Stimulated activated CD4-positive, alpha-beta T cell treated with anti-CD3 and anti-CD28 coated beads, Interleukin-12 subunit alpha, Interleukin-12 subunit beta, amount 100 ng/mL, for 4 hours (primary cell): ENCODE measurements around the gene GLRA2.

ENCODE experiments used
- DNase-seq: peaks from one replicate; pipeline ENCODE4 v3.0.0-alpha.2; 2020

Gene GLRA2

DNA sequence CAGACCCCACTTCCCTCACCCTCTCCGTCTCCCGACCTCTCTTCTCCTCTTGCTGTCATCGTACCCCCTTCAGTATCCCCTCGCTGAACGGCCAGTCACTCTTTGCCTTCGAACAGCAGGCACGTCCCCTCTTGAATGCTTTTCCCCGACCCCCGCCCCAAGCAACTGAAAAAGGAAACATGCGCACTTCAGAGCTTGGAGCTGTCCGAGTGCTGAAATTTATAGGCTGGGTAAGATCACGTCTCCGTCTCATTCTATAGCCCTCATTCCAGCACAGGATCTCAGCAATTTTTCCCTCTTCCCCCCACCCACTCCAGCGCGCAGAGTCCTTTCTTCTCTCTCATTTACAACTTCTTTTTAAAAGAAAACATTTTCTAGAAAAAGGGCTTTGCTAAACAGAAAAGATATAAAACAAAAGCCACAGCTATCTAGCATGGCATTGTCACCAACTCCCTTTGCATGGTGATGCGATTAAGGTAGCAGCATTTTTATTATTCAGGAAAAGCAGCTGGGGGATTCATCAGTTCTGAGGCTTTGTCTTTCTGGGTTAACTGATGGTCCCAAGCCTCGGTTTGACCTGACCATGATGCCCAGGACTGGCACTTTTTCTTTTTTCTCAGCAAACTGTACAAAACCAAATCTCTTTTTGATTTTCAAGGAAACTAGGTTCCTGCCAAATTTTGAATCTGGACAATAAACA is at the start of gene GLRA2:
Gene GLRA2 (plus strand): TSS at position 247 of the 700 bp plus-strand sequence. CDS start 522 bp downstream, outside the sequence.
- DNase-seq = no peak

DNA sequence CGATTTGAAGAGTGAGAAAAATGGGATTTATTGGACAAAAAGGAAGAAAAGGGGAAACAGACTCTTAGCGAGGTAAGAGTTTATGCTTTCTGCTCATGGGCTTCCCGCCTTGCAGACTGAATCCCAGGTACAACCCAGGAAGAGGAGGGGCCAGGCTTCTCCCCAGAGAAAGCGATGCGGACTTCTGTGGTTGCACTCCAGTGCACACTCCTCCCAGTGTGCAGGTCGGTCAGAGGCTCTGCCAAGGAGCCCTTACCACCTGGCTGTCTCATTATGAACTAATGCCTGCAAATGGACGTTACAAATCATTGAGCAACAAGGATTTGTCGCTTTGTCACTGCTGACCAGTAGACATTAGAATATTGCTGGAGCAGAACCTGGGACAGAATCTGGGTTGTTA is 39.9 kb upstream of the GLRA2 start:
- DNase-seq = no peak

DNA sequence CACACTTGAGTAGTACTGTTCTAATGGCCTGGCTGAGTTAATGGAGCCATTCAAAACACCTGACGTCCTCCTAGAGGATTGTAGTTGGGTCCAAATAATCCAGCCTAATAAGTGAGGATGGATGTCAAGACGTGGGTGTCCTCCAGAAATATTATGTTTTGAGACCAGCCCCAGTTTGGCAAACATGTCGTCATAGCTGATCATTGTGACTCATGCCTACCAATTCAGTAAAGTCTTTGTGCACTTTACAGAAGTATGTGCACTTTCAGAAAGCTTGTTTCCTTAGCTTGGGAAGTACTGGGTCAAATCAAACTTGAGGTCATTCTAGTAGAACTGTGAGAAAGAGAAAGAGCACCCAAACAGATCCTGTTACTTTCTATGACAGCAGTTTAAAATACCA is 37.6 kb upstream of the GLRA2 start:
- DNase-seq = no peak

DNA sequence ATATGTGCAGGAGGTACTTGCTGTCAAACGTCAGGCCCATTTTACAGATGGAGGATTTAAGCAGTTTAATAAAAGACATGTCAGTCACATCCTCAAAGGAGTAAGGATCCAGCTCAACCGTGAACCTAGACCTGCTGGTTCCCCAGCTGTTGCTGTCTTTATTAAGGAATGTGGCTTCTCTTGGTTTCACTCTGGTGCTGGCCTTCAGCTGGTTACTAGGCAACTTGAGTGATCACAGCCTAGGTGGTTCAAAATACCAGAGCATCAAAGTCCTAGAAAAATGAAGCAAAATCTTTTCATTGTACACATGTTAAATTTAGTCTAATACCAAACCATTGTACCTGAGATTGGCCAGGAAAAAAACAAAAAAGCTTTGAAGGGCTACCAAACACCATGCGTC is 32.7 kb upstream of the GLRA2 start:
- no peak for DNase-seq

DNA sequence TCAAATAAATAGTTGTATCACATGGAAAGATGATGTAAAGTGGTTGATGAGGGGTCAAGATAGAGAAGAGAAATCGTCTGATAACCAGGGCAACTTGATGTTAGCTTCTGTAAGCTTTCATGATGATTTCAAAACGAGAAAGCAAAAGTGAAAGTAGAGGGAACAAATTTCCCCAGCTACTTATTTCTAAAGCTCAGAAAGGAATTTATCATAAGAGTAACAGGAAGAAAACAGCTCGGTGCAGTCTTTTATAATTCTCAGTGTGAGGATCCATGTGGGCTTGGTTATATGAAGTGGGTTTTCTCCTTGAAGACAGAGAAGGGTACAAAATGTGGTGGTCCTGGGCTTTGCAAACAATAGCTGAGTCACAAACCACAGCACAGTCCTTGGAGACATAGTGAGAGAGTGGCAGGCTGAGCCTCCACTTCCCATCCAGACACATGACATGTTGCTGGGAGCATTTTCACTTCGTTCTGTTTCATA is 32.1 kb upstream of the GLRA2 start:
- peak; percentile 0 for DNase-seq

DNA sequence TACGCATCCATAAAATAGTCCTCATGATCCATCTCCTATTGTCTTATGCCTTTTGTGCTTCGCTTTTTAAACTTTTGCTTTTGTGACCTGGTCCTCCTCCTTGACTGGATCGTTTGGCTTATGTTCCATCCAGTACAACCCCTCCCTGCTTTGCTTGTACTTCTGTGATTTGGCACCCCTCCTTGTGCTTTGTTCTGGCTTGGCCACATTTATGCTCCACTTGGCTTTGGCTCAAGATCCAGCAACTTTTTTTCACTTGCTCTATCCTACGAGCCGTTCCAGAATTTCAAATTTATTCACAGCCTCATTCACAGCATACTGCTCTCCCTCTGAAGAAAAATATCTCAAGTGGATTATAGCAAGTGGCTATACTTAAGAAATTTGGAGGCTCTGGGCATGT is 28.0 kb upstream of the GLRA2 start:
- DNase-seq = no peak

DNA sequence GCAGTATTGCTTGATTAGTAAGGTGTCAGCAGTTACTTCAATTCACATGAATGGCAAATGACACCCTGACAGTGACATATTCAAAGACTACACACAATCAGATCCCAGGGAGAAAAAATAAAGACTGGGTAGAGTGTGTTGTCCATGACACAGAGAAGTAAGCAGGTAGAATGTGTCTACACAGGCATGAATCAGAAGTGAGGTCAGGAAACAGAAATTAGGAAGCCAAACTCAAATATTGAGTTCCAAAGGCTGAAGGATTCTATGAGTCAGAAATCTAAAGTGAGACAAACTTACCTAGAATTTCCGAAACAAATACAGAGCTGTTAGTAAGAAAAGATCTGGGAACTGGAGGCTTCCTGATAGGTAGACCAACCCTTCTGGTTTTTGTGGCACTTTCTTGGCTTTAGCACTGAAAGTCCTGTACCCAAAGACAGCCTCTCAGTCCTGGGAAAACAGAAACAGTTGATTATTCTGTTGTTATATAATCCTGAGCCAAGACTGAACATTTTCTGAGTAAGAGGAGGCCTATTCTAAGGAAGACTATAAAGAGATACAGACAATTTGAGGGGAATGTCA is 24.3 kb upstream of the GLRA2 start:
- no peak for DNase-seq

DNA sequence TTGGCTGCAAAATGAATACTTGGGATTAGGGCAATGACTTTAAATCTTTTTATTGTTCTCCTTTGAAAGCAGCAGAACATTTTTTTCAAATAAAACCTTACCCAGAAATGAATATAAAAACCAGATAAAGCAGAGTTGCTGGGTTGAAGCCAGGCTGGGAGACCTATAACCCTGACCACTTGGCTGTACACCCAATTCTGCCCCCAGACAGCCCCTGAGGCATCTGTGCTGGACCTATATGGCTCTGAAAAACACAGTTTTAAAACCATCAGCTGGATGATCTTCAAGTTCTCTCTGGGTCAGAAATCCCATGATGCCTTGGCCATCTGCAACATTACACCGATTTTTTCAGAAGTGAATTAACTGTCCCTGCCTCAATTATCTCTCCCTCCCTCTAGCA is 23.7 kb upstream of the GLRA2 start:
- no peak for DNase-seq

DNA sequence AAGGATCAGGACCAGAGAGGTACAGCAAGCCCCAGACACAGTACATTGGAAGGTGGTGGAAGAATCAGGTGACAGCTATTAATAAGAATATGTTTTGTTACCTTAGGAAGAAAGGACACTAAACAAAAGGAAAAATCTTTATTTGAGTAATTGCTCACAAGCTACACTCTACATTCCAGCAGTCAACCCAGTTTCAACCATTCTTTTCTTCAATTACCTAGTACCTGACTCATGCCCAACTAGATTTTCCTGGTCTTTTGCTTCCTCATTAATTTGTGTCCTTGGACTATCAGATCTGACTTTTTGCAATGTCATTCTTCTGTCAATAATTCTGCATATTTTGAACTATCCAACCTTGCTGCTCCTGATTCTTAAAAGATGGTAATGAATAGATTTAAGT is 22.5 kb upstream of the GLRA2 start:
- no peak for DNase-seq

DNA sequence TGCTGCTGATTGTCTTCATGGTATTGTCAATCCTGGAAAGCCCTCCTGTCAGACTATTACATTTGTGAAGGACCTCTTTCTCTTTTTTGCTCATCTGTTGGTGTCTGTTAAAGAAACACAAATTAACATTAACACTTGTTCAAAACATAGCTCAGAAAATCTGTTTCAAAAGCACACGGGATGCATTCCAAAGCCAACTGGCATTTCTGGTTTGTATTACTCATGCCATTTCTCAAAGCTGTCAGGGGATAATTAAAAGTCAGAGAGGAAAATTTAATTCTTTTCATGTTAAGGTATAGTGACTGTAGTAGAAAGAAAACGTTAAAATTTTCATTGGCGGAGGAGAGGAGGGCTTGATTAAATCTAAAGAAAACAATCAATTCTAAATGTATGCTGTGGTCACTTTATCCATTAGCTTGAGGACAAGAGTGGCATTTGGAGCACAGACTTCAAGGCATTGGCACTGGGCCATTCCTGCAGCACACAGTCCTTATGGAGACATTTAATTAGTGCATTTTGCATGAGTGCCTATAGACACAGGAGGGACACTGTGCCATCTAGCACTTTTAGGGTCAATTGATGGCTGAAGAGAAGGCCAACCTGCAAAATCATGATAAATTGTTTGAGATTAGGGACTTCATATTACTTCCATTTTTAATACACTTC is 21.2 kb upstream of the GLRA2 start:
- no peak for DNase-seq

DNA sequence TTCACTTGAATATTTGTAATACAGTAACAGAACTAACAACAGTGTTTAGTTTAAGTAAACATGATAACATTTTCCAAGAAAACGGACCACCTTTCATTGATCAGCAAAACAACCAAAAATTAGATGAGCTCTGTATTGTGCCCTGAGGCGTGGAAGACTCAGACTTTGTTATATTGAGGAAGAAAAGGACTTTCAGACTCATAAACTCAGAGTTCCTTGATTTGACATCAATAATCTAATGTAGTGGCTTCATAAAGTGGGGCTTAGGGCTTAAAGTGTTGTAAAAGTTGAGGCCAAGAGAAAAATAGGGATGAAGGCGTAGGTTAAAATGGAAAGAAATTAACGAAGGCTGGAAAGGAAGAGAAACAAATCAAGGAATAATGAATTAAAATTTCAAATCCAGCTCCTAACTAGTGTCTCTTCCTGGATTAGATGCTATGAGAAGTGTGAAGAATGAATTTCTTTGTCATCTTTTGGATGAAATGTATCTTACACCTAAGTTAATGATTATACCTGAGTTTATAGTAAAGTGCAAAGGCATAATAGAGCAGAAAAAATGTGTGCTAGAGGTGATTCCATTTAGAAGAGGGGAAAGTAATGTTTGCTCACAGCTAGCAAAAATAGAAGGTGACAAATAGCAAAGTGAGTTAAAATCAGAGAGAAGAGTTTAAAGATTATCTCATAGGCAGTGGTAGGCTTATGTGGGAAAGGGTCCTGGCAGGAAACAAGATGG is 19.8 kb upstream of the GLRA2 start:
- DNase-seq = no peak

DNA sequence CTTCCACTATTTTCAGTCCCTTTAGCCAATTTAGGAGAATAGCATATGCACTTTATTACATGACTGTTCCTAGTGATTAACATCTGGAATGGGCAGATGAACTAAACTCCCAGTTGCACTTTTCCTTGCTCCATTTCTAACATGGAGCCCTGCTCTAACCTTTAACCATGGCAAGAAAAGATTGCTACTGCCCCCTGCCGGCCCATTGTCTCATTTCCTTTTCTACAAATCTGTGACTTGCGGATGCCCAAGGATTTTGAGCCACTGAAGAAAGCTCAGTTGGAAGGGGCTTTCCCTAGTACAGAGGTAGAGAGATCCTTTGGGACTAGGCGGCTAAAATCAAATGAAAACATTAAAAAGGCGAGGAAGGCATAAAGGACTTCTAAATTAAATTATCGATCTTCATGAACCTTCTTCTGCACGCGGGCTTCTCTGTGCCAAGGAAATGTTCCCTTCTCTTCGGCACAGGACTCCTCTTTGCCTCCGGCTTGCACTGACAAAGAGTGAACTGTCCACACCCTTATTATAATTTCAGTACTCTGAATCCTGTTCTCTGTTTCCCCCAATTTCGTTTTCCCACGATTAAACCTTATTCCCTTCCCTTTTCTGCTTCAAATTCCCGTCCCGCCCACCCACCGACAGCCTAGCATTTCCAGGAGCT is 577 bp upstream of the GLRA2 start:
- peak; percentile 31 for DNase-seq

DNA sequence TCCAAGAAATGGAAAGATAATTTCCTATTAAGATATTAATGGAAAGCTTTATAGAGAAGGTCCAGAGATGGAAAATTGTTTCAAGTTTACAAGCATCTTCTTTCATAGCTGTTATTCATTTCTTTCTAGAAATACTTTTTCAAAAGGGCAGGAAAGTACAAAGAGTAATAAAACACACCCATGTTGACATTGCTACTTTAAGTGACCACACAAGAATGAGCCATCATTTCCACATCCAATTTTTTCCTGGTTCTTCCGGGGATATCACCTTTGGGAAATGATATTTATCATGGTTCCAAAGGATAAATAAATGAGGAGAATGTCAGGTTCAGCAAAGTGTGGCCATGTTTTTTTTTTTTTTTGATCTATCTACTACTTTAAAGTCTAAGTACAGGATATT is 4.5 kb downstream of the GLRA2 start:
- no peak for DNase-seq

DNA sequence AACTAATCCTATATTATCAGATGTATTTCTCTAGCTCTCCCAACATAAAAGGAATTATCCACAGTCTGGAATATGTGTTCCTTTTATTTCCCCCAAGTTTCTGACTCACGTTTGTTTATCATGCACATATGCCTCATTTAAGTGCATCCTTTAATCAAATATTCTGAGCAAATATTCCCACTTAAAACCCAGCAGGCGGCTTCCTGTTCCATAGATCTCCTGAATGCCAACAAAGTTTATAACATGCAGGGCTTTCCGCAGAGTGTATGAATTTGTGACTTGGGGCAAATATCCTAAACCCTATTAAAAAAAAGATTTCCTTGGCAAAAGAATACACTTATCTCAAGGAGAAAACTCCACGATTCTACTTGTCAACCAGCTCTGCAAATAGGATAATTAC is 16.9 kb downstream of the GLRA2 start:
- no peak for DNase-seq

DNA sequence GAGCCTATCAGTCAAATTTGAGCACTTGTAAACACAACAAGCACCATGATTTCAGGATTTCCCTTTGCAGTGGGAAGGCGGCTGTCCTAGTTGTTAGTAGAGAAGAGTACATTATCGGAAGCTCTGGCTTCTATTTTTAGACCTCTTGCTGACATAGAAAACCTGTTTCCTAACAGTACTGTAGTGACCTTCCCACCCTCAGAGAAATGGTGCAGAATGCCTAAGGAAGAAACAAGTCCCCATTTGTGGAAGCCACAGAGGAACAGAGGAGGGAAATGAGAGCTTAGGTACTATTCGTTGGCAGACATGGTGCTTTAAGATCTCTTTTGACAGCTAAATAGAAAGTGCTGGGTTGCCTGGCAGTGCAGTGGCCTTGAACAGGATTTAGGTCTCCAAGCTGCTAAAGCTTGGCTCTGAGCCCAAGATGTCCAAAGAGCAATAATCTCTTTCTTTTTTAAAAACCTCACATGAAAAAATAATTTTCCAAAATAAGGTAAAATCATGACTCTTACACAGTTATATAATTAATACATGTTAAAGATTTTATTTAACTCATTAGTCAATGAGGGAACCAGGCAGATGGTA is 24.9 kb downstream of the GLRA2 start:
- no peak for DNase-seq

DNA sequence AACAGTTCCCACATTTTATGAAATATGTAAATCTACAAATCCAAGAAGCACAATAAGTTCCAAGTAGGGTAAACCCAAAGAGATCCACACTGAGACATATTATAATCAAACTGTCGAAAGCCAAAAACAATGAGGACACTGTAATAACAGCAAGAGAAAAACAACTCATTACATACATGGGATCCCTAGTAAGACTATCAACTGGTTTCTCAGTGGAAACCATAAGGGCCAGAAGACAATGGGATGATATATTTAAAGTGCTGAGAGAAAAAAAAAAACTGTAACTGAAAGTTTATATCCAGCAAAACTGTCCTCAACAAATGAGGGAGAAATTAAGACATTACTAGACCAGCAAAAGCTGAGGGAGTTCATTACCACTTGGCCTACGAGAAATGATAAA is 34.7 kb downstream of the GLRA2 start:
- no peak for DNase-seq

DNA sequence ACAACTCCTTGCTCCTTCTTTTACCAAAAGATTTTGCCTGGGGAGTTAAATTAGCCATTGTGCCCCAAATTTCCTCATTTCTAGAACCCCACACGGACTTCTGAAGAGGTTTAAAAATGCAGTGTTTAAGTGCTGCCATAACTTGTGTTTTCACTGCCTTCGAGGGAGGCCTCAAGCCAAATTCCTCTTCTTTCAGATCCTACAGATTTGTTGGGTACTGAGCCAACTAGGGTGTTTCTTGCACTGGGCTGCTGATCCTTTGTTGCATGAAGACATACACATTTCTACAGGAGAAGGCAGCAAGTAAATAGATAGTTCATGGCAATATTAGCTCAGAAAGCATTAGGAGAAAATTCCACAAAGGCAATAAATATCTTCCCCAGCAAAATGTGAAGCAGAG is 43.8 kb downstream of the GLRA2 start:
- DNase-seq = no peak

DNA sequence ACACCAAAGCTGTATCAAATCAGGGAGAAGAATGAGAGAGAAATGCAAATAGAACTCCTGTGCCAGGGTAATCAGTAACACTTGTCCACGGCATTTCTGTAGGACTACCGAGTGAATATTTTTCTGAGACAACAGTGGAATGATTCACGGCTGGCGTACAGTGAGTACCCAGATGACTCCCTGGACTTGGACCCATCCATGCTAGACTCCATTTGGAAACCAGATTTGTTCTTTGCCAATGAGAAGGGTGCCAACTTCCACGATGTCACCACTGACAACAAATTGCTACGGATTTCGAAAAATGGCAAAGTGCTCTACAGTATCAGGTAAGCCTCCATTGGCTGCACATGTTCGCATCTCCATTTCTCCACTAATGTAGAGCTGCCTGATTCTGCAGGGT is 51.7 kb downstream of the GLRA2 start:
- no peak for DNase-seq

DNA sequence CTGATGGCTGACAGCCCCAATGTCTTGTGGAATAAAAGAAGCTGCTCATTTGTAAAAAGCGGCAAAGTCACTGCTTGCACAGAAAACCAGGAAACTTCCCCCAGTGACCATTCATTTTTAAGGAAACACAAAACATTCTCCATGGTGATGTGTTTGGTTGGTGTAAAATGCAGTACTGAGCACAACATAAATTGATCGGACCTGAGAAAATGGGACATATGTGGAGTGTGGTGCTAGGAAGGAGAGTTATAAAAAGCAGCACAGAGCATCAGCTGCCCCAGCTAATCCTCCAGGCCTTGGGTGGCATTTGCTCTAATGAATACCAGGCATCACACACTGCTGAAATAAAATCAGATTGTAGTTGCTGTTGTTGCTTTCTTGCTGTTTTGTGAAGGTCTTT is 55.2 kb downstream of the GLRA2 start:
- DNase-seq = no peak

DNA sequence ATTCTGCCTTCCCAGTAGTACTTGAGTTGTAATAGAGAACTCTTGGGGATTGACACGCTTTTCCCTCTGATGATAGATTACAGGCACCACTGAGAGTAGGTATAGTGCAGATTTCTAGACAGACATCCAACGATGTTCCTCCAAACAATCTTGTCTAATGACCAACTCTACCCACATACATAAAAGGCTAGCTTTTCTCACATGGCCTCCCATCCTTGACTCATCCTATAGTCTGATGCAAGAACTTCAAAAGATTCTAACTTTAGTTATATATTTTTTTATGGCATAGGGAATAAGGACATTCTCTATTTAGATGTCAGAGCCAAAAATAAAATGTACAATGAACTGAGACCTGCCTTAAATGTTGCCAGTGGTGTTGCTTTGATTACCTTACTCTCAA is 60.9 kb downstream of the GLRA2 start:
- DNase-seq = no peak

DNA sequence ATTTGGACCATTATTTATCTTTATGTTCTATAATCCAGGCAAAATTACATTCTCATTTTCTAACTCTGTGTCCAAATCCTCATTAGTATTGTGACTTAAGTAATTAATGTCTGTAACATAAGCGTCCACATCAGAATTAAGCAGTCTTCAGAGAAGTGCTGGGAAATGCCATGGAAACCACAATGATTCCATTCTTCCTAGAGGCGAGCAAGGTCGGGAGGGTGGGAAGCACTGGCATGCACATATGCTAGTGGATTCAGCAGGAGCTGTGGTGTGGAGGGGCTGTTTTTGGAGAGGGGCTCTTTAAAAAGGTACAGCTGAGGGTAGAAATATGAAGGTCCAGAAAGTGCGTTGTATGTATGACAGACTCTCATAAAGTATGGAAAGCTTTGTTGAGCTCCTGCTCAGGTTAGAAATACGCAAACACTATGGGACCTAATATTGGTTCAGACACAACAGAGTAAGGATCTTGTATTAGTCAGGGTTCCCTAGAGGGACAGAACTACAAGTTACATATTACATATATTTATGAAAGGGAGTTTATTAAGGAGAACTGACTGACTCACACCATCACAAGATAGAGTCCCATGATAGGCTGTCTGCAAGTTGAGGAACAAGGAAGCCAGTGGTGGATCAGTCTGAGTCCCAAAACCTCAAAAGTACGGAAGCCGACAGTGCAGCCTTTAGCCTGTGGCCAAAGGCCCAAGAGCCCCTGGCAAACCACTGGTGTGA is 61.5 kb downstream of the GLRA2 start:
- DNase-seq = no peak

DNA sequence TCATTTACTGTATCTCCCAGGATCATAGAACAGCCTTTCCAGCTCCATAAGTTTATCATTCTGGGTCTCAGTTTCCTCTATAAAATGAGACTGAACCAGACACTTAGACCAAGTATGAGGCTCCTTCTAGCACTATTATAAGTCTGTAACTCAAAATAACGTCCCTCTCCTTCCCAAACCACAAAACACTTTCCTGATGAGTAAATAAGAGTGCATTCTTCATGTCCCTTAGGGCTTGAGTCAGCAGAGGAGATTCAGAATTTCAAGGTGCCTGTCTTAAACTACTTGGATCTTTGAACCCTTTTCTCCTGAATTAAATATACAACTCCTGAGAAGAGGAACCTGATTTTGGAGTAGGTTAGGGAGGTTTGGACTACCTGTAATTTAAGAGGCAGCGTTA is 62.6 kb downstream of the GLRA2 start:
- no peak for DNase-seq
